ENCODE results near the gene CD7.

CD7 gene

DNA sequence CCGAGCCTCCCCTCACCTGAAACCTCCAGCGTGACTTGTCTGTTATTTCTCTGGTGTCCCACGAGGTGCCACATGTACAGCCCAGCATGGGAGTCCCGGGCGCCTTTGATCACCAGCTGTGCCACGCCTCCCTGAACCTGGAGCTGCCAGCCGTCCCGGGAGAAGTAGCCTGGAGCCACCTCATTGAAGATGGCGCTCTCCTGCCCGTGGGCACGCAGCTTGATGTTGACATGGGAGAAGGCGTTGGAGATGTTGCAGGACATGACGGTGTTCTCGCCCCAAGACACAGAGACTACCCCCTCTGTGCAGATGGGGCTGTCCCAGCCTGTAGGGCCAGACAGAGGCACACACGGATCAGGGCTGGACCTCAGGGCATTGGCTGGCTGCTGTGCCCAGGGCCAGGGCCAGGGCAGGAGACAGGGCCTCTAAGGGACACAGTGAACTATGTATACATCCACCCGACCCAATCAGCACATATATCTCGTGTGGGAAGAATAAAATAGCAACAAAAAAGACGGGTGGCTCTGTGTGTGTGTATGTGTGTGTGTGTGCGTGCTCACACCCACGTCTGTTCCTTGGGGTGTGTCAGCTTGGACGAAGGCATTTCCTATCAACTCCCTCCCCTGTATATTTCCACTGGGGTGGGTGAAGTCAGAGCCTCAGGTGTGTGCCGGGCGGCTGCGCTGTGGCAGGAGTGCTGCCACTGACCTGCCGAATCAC lies 7.3 kb upstream of the CD7 start:
- TF ChIP-seq EZH2phosphoT487 (IDR thresholded peaks at IDR 0.05; ENCODE audit: borderline replicate concordance, low read length) = no peak
- TF ChIP-seq, protein P1, sequence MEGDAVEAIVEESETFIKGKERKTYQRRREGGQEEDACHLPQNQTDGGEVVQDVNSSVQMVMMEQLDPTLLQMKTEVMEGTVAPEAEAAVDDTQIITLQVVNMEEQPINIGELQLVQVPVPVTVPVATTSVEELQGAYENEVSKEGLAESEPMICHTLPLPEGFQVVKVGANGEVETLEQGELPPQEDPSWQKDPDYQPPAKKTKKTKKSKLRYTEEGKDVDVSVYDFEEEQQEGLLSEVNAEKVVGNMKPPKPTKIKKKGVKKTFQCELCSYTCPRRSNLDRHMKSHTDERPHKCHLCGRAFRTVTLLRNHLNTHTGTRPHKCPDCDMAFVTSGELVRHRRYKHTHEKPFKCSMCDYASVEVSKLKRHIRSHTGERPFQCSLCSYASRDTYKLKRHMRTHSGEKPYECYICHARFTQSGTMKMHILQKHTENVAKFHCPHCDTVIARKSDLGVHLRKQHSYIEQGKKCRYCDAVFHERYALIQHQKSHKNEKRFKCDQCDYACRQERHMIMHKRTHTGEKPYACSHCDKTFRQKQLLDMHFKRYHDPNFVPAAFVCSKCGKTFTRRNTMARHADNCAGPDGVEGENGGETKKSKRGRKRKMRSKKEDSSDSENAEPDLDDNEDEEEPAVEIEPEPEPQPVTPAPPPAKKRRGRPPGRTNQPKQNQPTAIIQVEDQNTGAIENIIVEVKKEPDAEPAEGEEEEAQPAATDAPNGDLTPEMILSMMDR (IDR thresholded peaks at IDR 0.05; ENCODE audit: low read depth, low read length, poor library complexity, severe bottlenecking) = no peak
- Histone ChIP-seq H3K36me3 (ENCODE audit: control insufficient read depth, low read length) (no peaks in the 10 kb centered on the region), H3K27ac (ENCODE audit: low read depth, low read length) (no peak overlapping the region), H3K27me3 (ENCODE audit: control insufficient read depth, low read length) (peaks cover 9% of the 10 kb centered on the region), H3K79me2 (ENCODE audit: control insufficient read depth, low read length) (no peaks in the 10 kb centered on the region), H3K9me3 (ENCODE audit: control insufficient read depth, insufficient read depth, low read length) (peaks cover 5% of the 10 kb centered on the region; the same call in 1 of the 2 replicates), H3K4me1 (ENCODE audit: control insufficient read depth, low read length) (no peaks in the 10 kb centered on the region), H3K9me2 (replicated peaks; ENCODE audit: control insufficient read depth, low read length) (no peaks in the 10 kb centered on the region), H3F3A (ENCODE audit: control insufficient read depth, insufficient read depth) (peaks cover under 1% of the 10 kb centered on the region; the same call in 1 of the 2 replicates), H3K4me2 (ENCODE audit: low read length) (no peak overlapping the region), H4K20me1 (ENCODE audit: control insufficient read depth, insufficient read depth, low read depth, low read length) (no peaks in the 10 kb centered on the region), H3K4me3 (ENCODE audit: low read length) (no peak overlapping the region)

DNA sequence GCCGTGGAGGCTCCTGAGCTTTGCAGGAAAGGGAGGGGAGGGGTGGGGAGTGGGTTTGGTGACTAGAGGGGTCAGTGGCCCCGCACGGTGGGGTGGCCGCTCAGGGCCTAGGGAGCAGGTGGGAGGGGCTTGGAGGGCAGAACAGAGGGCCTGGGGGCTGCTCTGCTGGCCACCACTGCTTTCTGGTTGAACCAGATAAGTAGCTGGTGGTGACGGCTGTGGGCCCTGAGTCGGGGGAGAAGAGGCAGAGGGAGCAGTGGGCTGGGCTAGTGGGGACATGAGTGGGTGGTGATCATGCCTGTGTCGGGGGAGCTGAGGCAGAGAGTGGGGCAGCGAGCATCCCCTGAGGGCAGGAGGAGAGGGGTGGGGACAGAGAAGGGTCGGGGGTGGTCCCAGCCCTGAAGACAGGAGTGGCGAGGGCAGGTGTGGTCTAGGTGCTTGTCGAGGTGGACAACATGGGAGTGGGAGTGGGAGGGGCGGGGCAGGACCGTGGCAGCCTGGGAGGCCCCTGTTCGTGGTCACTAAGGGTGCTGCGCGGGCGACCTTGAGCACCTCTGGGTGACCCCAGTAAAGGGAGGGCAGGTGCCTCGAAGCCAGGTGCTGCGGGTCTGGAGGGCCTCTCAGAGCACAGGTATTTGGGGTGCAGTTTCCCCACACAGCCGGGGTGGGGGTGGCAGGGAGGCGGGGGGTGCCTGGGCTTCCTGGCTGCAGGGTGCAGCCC lies 6.3 kb upstream of the CD7 start:
- no peak overlapping the region for H3K4me2 ChIP-seq (ENCODE audit: low read length)
- H3K9me3 ChIP-seq (ENCODE audit: control insufficient read depth, insufficient read depth, low read length) = peaks cover 15% of the 10 kb centered on the region
- H3K79me2 ChIP-seq (ENCODE audit: control insufficient read depth, low read length) = no peaks in the 10 kb centered on the region
- peaks cover 4% of the 10 kb centered on the region for H3F3A ChIP-seq (ENCODE audit: control insufficient read depth, insufficient read depth)
- no peaks in the 10 kb centered on the region for H3K9me2 ChIP-seq (replicated peaks; ENCODE audit: control insufficient read depth, low read length)
- no peaks in the 10 kb centered on the region for H4K20me1 ChIP-seq (ENCODE audit: control insufficient read depth, insufficient read depth, low read depth, low read length)
- no peaks in the 10 kb centered on the region for H3K36me3 ChIP-seq (ENCODE audit: control insufficient read depth, low read length)
- no peak overlapping the region for H3K27ac ChIP-seq (ENCODE audit: low read depth, low read length)
- peaks cover 8% of the 10 kb centered on the region for H3K27me3 ChIP-seq (ENCODE audit: control insufficient read depth, low read length)
- H3K4me3 ChIP-seq (ENCODE audit: low read length) = no peak overlapping the region
- TF ChIP-seq, protein P1 (IDR thresholded peaks at IDR 0.05; ENCODE audit: low read depth, low read length, poor library complexity, severe bottlenecking) = no peak
- TF ChIP-seq EZH2phosphoT487 (IDR thresholded peaks at IDR 0.05; ENCODE audit: borderline replicate concordance, low read length) = no peak
- no peaks in the 10 kb centered on the region for H3K4me1 ChIP-seq (ENCODE audit: control insufficient read depth, low read length)

DNA sequence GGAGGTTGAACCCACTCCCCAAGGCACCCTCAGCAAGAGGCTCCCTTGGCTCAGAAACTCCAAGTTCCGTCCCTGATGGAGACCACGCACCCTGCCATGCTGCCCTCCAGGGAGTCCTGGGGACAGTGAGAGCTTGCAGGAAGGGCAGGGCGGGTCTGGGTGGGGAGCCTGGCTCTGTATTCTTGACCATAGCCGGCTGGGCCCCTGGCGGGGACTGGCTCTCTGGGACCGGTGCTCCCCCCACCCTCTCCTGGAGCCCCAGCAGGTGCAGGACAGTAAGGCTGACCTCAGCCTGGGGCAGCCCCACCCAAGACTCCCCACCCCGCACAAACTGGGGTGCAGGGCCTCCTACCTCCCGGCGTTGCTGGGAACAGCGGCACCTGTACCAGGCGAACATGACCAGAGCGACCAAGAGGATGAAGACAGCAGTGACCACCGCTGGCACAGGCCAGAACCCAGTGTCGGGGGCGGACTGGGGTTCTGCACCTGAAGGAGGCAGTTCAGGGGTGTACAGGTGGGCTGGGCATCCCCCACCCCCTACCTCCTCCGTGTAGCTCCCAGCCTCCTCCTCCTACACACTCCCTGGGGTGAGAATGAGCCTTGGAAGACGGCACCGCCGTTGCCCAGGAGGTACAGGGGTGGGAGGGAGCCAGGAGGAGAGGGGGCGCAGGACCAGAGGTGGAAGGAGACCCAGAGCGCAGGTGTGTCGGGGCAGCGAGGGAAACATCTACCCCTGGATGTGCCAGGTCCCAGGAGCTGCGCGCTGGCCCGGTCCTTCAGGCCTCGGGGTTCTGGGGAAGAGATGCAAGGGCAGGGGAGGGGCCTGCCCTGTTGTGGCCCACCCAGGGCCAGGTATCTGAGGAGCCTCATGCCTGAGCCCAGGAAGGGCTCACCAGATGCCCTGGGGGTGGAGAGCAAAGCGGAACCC lies 5.4 kb upstream of the CD7 start:
- Histone ChIP-seq H3K79me2 (ENCODE audit: control insufficient read depth, low read length) (no peaks in the 10 kb centered on the region), H3K4me2 (ENCODE audit: low read length) (no peak overlapping the region), H3K9me2 (replicated peaks; ENCODE audit: control insufficient read depth, low read length) (no peaks in the 10 kb centered on the region), H3F3A (ENCODE audit: control insufficient read depth, insufficient read depth) (peaks cover 8% of the 10 kb centered on the region), H4K20me1 (ENCODE audit: control insufficient read depth, insufficient read depth, low read depth, low read length) (no peaks in the 10 kb centered on the region), H3K36me3 (ENCODE audit: control insufficient read depth, low read length) (no peaks in the 10 kb centered on the region), H3K27me3 (ENCODE audit: control insufficient read depth, low read length) (peaks cover 6% of the 10 kb centered on the region), H3K4me1 (ENCODE audit: control insufficient read depth, low read length) (no peaks in the 10 kb centered on the region), H3K4me3 (ENCODE audit: low read length) (no peak overlapping the region), H3K9me3 (ENCODE audit: control insufficient read depth, insufficient read depth, low read length) (peaks cover 24% of the 10 kb centered on the region), H3K27ac (ENCODE audit: low read depth, low read length) (no peak overlapping the region)
- TF ChIP-seq, protein P1 (IDR thresholded peaks at IDR 0.05; ENCODE audit: low read depth, low read length, poor library complexity, severe bottlenecking) = no peak
- no peak for TF ChIP-seq EZH2phosphoT487 (IDR thresholded peaks at IDR 0.05; ENCODE audit: borderline replicate concordance, low read length)

All from DOHH2 (cell line).